Endothelial cell (in vitro differentiated cells): ENCODE data around the gene CRTAC1. TPM values are rescaled to one million over a fixed set of nuclear protein-coding genes. Genes with fewer than 3 reads are reported as not detected.

ENCODE experiments used
- DNase-seq: peaks from one replicate; pipeline ENCODE4 v3.0.0; 2021; ENCODE audit warnings: low spot score
- H3K27ac Mint-ChIP-seq: one replicate; pipeline ENCODE4 v1.8.0; 2021; ENCODE audit warnings: mixed read lengths, inconsistent platforms; ENCODE audit not compliant: unreplicated experiment
- H3K27me3 Mint-ChIP-seq: one replicate; pipeline ENCODE4 v1.8.0; 2021; ENCODE audit warnings: mild to moderate bottlenecking, moderate library complexity, mixed read lengths, inconsistent platforms; ENCODE audit not compliant: unreplicated experiment
- H3K36me3 Mint-ChIP-seq: one replicate; pipeline ENCODE4 v1.8.0; 2021; ENCODE audit warnings: mild to moderate bottlenecking, low read depth, mixed read lengths, inconsistent platforms; ENCODE audit not compliant: unreplicated experiment
- H3K4me1 Mint-ChIP-seq: one replicate; pipeline ENCODE4 v1.8.0; 2021; ENCODE audit warnings: mild to moderate bottlenecking, mixed read lengths, inconsistent platforms; ENCODE audit not compliant: unreplicated experiment
- H3K4me3 Mint-ChIP-seq: one replicate; pipeline ENCODE4 v1.8.0; 2021; ENCODE audit warnings: mild to moderate bottlenecking, mixed read lengths, inconsistent platforms; ENCODE audit not compliant: unreplicated experiment
- H3K9me3 Mint-ChIP-seq: one replicate; pipeline ENCODE4 v1.8.0; 2021; ENCODE audit warnings: mixed read lengths, inconsistent platforms; ENCODE audit not compliant: unreplicated experiment
- total RNA-seq: library from RNA; stranded (reverse); fragmentation: NEBNext Ultra II Directional; extraction: Animal tissue kit (Norgen Biotek cat#: 25700); gene quantifications from one replicate; pipeline ENCODE4 v1.2.1, GENCODE V29; 2021; ENCODE audit not compliant: unreplicated experiment
- TF ChIP-seq, protein P1 (sequence below): fragments of 200-600 bp; sonication (generic); IDR thresholded peaks from one replicate; pipeline ENCODE4 v1.5.0; 2021; ENCODE audit warnings: antibody characterized with exemption; ENCODE audit not compliant: unreplicated experiment

CRTAC1 gene
- total RNA-seq, 1 donor from 2014 or later = 37.3 TPM

DNA sequence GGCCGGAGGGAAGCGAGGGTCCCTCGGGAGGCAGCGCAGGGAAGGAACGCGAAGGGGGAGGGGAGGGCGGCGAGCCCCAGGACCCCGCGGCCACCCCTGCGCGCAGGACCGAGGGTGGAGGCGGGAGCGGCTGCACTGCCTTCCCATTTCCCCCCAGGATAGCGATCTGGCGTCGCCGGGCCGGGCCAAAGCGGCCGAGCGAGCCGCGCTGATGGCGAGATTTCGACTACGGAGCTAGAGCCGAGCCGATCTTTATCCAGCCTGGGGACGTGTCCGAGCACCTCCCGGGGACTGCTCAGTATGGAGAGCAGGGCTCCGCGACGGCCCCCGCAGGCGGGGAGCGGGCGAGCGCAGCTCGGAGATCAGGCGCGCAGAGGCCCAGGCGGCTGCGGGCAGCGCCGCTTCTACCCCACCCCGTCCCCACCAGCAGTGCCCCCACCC lies 590 bp upstream of the CRTAC1 start:
- Mint-ChIP-seq H3K36me3 (no peaks in the 10 kb centered on the region), H3K4me3 (no peak overlapping the region), H3K27ac (no peak overlapping the region), H3K4me1 (peaks cover 7% of the 10 kb centered on the region), H3K9me3 (no peaks in the 10 kb centered on the region), H3K27me3 (peaks cover 16% of the 10 kb centered on the region)
- DNase-seq = peak; percentile 52
- TF ChIP-seq, protein P1, sequence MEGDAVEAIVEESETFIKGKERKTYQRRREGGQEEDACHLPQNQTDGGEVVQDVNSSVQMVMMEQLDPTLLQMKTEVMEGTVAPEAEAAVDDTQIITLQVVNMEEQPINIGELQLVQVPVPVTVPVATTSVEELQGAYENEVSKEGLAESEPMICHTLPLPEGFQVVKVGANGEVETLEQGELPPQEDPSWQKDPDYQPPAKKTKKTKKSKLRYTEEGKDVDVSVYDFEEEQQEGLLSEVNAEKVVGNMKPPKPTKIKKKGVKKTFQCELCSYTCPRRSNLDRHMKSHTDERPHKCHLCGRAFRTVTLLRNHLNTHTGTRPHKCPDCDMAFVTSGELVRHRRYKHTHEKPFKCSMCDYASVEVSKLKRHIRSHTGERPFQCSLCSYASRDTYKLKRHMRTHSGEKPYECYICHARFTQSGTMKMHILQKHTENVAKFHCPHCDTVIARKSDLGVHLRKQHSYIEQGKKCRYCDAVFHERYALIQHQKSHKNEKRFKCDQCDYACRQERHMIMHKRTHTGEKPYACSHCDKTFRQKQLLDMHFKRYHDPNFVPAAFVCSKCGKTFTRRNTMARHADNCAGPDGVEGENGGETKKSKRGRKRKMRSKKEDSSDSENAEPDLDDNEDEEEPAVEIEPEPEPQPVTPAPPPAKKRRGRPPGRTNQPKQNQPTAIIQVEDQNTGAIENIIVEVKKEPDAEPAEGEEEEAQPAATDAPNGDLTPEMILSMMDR = no peak

DNA sequence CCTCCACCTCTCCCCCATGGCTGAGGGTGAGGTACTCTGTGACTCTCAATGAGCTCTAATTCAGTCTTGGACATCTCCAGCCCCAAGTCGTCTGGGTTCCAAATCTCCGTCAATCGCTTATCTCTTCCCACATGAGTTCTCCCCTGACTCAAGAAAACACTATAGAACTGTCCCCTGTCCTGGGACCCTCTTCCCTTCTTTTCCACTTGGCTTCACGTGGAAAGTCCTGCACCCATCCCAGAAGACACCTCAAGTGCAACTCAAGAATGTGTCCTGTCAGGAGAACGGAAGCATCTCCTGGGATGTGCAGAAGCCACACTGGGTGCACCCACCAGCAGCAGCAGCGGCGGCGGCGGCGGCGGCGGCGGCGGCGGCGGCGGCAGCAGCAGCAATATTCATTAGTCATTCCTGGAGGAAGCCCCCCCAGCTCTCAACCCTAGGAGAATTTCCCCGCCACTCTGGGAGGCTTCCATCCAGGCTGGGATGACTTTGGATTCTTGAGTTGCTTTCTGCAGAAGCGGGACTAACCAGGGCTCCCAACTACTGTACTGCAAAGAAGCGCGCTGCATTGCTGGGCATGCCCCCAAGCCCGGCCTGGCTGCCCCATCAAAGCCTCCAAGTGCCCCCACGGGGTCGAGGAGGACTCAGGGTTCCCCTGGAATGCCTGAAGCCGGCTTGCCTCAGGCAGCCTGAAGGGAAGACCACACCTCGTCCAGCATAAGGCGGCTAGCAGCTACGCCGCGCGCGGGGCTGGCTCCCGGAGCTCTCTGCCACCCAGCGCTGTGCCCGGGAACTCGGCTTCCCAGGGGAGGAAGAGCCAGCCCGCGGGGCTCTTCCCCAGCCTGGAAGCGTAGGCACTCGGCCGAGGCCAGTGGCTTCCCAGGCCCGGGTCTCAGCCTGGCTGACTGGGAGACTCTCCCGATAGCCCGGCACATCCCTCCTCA lies 1.0 kb downstream of the CRTAC1 start:
- no peaks in the 10 kb centered on the region for H3K9me3 Mint-ChIP-seq
- peak; percentile 24 for DNase-seq

DNA sequence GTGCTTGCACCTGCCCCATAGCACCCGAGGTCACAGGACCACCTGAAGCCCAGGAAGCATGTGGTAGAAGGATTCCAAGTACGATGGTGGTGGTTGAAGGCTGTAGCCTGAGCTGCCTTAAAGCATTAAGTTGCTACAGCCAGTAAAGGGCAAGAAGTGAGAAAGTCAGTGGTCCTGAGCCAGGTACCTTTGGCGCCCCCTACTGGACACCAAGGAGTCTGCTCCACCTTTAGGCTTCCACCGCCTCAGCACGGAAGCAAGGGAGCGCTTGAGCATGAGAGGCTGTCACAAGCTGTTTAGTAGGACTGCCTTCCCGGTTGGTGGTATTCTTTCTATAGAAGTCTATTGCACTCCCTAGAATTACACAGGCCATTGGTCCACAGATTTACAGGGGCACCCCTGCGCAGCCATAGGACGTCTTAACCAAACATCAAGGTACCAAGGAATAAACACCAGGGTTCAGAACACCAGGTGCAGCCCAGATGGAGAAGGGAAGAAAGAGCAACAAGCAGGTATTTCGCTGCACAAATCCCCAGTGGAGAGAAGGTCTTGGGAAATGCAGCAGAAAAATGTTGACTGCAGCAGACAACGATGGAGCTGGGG lies 2.2 kb downstream of the CRTAC1 start:
- Mint-ChIP-seq H3K4me1 (peaks cover 6% of the 10 kb centered on the region), H3K9me3 (no peaks in the 10 kb centered on the region), H3K4me3 (peak overlapping the region; percentile 31), H3K36me3 (no peaks in the 10 kb centered on the region), H3K27me3 (peaks cover 9% of the 10 kb centered on the region), H3K27ac (no peak overlapping the region)
- DNase-seq = peak; percentile 86
- TF ChIP-seq, protein P1 = peak; percentile 97

More for the DNA sequence above, 1.0 kb downstream of the CRTAC1 start:
- Mint-ChIP-seq H3K4me3 (peak overlapping the region; percentile 67), H3K4me1 (peaks cover 6% of the 10 kb centered on the region), H3K27ac (no peak overlapping the region), H3K36me3 (no peaks in the 10 kb centered on the region), H3K27me3 (peaks cover 13% of the 10 kb centered on the region)
- TF ChIP-seq, protein P1 = no peak

DNA sequence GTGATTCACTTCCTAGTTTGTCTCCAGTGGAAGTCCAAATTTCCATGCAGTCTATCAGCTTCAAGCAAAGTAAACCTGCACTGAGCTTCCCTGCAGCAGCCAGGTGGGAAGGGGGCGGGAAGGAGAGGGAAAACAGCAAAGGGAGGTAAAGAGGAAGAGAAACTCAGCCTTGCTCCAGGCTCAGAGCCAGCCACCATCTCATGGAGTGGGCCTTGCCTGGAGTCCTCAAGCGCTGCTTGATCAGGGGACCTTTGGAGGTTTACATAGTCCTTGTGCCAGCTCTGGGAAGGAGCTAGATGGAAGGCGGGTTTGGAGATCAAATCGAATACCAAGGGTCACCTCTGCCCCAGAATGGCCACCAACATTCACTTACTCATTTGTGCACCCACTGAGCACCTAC lies 7.4 kb downstream of the CRTAC1 start:
- Mint-ChIP-seq H3K27me3 (peaks cover 2% of the 10 kb centered on the region), H3K4me3 (no peak overlapping the region), H3K36me3 (no peaks in the 10 kb centered on the region), H3K4me1 (peaks cover 4% of the 10 kb centered on the region), H3K9me3 (no peaks in the 10 kb centered on the region), H3K27ac (no peak overlapping the region)
- DNase-seq = no peak
- TF ChIP-seq, protein P1 = no peak

DNA sequence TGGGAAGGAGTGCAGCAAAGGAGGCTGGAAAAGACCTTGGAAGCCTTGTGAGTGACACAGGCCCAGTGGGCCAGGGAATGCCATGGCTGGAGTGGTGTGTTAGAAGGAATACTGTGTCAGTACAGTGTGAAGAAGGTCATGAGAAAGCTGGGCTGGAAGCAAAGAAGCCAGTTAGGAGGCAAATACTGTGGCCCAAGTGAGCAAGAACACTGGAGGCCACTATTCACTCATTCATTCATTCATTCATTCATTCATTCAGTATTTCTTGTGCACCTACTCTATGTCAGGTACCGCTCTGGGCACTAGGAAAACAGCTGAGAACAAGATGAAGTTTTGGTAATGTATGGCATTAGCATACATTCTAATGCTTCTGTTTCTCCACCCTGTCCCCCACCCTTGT lies 9.6 kb downstream of the CRTAC1 start:
- H3K4me1 Mint-ChIP-seq = no peaks in the 10 kb centered on the region
- no peaks in the 10 kb centered on the region for H3K9me3 Mint-ChIP-seq
- no peak for DNase-seq
- H3K4me3 Mint-ChIP-seq = no peak overlapping the region
- no peaks in the 10 kb centered on the region for H3K36me3 Mint-ChIP-seq
- no peak overlapping the region for H3K27ac Mint-ChIP-seq
- H3K27me3 Mint-ChIP-seq = peaks cover 1% of the 10 kb centered on the region
- TF ChIP-seq, protein P1 = no peak
